ENCODE measurements around the gene PARD3B. TPM values are rescaled to one million over a fixed set of nuclear protein-coding genes. Genes with fewer than 3 reads are reported as not detected.

Gene PARD3B
- total and polyA plus RNA-seq, 2 donors from 2014 or later: 5.3 to 29.6 TPM

DNA sequence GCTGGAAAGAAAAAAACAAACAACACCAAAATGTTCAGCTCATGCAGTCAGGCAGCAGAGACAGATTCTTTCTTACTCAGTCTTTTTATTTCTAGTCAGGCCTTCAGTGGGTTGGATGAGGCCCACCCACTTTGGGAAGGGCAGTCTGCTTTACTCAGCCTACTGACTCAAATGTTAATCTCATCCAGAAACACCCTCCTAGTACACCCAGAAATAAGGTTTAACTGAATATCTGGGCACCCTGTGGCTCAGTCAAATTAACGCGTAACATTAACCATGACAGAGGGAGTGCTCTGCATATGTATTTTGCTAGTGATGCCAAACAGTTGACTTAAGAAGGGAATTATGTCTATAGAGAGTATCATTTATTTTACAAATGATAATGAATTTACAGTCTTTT, 401.6 kb downstream of the PARD3B start:
- Histone ChIP-seq H3K4me3 (ENCODE audit: low read length in 3 of 3) (no peak overlapping the region), H3K9me3 (ENCODE audit: control insufficient read depth in 2 of 3, insufficient read depth in 1 of 3, low read length in 3 of 3) (peaks cover 0 to 8% (median 0%) of the 10 kb centered on the region in 3 donors), H3K9ac (ENCODE audit: low read length in 3 of 3) (no peak overlapping the region), H3K4me1 (ENCODE audit: control insufficient read depth in 2 of 3, insufficient read depth in 2 of 3, low read depth in 1 of 3, low read length in 3 of 3) (peaks cover 0 to 18% (median 3%) of the 10 kb centered on the region in 3 donors), H3K27me3 (ENCODE audit: control insufficient read depth, insufficient read depth, low read length) (no peaks in the 10 kb centered on the region), H3K27ac (ENCODE audit: low read depth in 2 of 2, low read length in 2 of 2) (no peak overlapping the region), H3K36me3 (ENCODE audit: control insufficient read depth in 2 of 3, insufficient read depth in 3 of 3, low read length in 3 of 3) (no peaks in the 10 kb centered on the region)
- FAIRE-seq (no peak), DNase-seq (no peak)
- TF ChIP-seq, protein P1, sequence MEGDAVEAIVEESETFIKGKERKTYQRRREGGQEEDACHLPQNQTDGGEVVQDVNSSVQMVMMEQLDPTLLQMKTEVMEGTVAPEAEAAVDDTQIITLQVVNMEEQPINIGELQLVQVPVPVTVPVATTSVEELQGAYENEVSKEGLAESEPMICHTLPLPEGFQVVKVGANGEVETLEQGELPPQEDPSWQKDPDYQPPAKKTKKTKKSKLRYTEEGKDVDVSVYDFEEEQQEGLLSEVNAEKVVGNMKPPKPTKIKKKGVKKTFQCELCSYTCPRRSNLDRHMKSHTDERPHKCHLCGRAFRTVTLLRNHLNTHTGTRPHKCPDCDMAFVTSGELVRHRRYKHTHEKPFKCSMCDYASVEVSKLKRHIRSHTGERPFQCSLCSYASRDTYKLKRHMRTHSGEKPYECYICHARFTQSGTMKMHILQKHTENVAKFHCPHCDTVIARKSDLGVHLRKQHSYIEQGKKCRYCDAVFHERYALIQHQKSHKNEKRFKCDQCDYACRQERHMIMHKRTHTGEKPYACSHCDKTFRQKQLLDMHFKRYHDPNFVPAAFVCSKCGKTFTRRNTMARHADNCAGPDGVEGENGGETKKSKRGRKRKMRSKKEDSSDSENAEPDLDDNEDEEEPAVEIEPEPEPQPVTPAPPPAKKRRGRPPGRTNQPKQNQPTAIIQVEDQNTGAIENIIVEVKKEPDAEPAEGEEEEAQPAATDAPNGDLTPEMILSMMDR (IDR thresholded peaks at IDR 0.05; ENCODE audit: borderline replicate concordance, extremely low read depth, insufficient read depth): no peak
- intact Hi-C loops (cut with DNase I): no loop called here

DNA sequence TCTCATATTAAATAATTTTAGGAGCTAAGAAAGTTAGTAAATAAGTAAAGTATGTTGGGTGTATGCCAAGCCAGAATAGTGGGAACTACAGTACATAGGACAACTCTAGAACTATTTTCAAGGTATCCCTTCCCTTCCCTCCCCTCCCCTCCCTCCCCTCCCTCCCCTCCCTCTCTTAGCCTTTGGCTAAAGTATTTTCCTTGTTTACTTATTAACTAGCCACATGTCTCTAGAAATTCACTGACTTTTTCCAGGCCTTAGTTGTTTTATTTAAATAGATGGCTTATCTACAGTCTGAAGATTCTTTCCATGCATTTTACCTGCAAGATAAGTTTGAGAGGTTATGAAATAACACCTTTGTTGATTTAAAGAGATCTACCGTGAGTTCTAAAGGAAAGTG, 402.1 kb downstream of the PARD3B start:
- Histone ChIP-seq H3K27ac (ENCODE audit: low read depth in 2 of 2, low read length in 2 of 2) (peak overlapping the region in 1 of 2 donors; percentile 13), H3K9me3 (ENCODE audit: control insufficient read depth in 2 of 3, insufficient read depth in 1 of 3, low read length in 3 of 3) (peaks cover 0 to 8% (median 0%) of the 10 kb centered on the region in 3 donors), H3K4me1 (ENCODE audit: control insufficient read depth in 2 of 3, insufficient read depth in 2 of 3, low read depth in 1 of 3, low read length in 3 of 3) (peaks cover 0 to 18% (median 3%) of the 10 kb centered on the region in 3 donors), H3K9ac (ENCODE audit: low read length in 3 of 3) (no peak overlapping the region), H3K4me3 (ENCODE audit: low read length in 3 of 3) (no peak overlapping the region), H3K36me3 (ENCODE audit: control insufficient read depth in 2 of 3, insufficient read depth in 3 of 3, low read length in 3 of 3) (no peaks in the 10 kb centered on the region), H3K27me3 (ENCODE audit: control insufficient read depth, insufficient read depth, low read length) (no peaks in the 10 kb centered on the region)
- DNase-seq (peak in 2 of 5 donors; percentile 26 to 51), FAIRE-seq (no peak)
- intact Hi-C loops (cut with DNase I): no loop called here
- TF ChIP-seq, protein P1 (IDR thresholded peaks at IDR 0.05; ENCODE audit: borderline replicate concordance, extremely low read depth, insufficient read depth): no peak

DNA sequence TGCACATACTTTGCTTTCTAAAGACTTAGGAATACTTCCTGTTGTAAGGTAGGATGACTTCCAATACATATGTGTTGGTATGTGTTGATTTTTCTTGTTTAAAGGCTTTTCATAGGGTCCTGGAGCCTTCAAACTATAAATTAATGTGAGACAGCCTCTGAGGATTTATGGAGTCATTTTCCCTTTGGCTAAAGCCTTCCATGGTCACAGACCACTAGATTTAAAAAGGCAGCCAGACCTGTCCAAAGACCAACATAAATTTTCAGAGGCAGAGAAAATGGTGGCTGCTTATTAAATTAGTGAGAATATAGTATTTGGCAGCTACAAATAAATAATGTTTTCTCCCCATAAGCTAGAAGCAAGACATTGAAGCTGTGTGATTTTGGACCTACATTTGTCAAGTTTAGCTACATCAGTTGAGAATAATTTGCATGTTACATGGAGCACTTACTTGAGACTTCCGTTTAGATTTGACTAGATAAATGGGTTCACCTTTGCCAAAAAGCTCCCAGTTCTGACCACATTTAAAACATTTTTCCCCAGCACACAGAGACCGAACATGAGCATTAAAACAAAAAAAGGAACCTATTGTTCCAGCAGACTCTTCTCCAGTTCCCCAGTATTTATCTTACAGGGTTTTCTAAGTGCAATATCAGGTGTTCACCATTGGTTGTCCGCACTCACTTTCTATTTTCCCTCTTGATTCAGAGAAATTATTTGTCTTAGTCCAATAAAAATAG, 402.9 kb downstream of the PARD3B start:
- Histone ChIP-seq H3K4me3 (ENCODE audit: low read length in 3 of 3) (no peak overlapping the region), H3K9ac (ENCODE audit: low read length in 3 of 3) (no peak overlapping the region), H3K9me3 (ENCODE audit: control insufficient read depth in 2 of 3, insufficient read depth in 1 of 3, low read length in 3 of 3) (peaks cover 0 to 8% (median 0%) of the 10 kb centered on the region in 3 donors), H3K27ac (ENCODE audit: low read depth in 2 of 2, low read length in 2 of 2) (peak overlapping the region in 1 of 2 donors; percentile 13), H3K27me3 (ENCODE audit: control insufficient read depth, insufficient read depth, low read length) (no peaks in the 10 kb centered on the region), H3K4me1 (ENCODE audit: control insufficient read depth in 2 of 3, insufficient read depth in 2 of 3, low read depth in 1 of 3, low read length in 3 of 3) (peaks cover 0 to 18% (median 3%) of the 10 kb centered on the region in 3 donors), H3K36me3 (ENCODE audit: control insufficient read depth in 2 of 3, insufficient read depth in 3 of 3, low read length in 3 of 3) (no peaks in the 10 kb centered on the region)
- DNase-seq (peak in 2 of 5 donors; percentile 34 to 37), FAIRE-seq (no peak)
- TF ChIP-seq, protein P1 (IDR thresholded peaks at IDR 0.05; ENCODE audit: borderline replicate concordance, extremely low read depth, insufficient read depth): no peak
- intact Hi-C loops (cut with DNase I): no loop called here
